SK-N-MC (cell line): ENCODE results near the gene LSAMP.

Experiments
- DNase-seq: peaks from one replicate; pipeline ENCODE4 v3.0.0-alpha.2; 2011; ENCODE audit warnings: low read depth, low spot score
- H3K27ac ChIP-seq: fragments of 200-600 bp; sonication (generic); 2 replicates; pipeline ENCODE4 v1.5.1; 2016; ENCODE audit warnings: mixed run types
- H3K36me3 ChIP-seq: fragments of 200-600 bp; sonication (generic); 2 replicates; pipeline ENCODE4 v1.6.1; 2017; ENCODE audit warnings: antibody characterized with exemption, low read length, mixed read lengths; ENCODE audit not compliant: insufficient read depth
- H3K4me3 ChIP-seq: fragments of 200-600 bp; sonication (generic); 2 replicates; pipeline ENCODE4 v1.5.1; 2016
- H3K9ac ChIP-seq: fragments of 200-600 bp; sonication (generic); 2 replicates; pipeline ENCODE4 v1.8.0; 2017; ENCODE audit warnings: mixed run types, mixed read lengths; ENCODE audit not compliant: insufficient read length
- H3K9me3 ChIP-seq: fragments of 200-600 bp; sonication (generic); 2 replicates; pipeline ENCODE4 v1.6.1; 2017; ENCODE audit warnings: low read depth, mild to moderate bottlenecking, antibody characterized with exemption, low read length, moderate library complexity, mixed read lengths
- EZH2 ChIP-seq: fragments of 200-600 bp; sonication (generic); IDR thresholded peaks from one replicate; pipeline ENCODE4 v1.6.1; 2017; ENCODE audit warnings: antibody characterized with exemption
- FOXP2 ChIP-seq: optimal IDR thresholded peaks from 2 replicates; pipeline ENCODE3; 2011; ENCODE audit warnings: mild to moderate bottlenecking, moderate library complexity; ENCODE audit not compliant: insufficient read depth; ENCODE audit errors: extremely low read length, control extremely low read depth
- POLR2AphosphoS5 ChIP-seq: IDR thresholded peaks from 2 replicates; pipeline ENCODE4 v1.6.1; 2012; ENCODE audit warnings: mild to moderate bottlenecking, low read depth, low read length, borderline replicate concordance

LSAMP gene

GRCh38 chr3:116029266-116029665, 416.0 kb downstream of the LSAMP start:
- H3K9ac ChIP-seq: no peak overlapping the region
- H3K4me3 ChIP-seq: no peak overlapping the region
- no peaks in the 10 kb centered on the region for H3K9me3 ChIP-seq
- no peaks in the 10 kb centered on the region for H3K36me3 ChIP-seq
- TF ChIP-seq EZH2 (no peak), POLR2AphosphoS5 (no peak), FOXP2 (no peak)
- H3K27ac ChIP-seq: no peak overlapping the region
- DNase-seq: no peak

- Histone ChIP-seq H3K27ac (no peak overlapping the region), H3K4me3 (no peak overlapping the region), H3K36me3 (no peaks in the 10 kb centered on the region), H3K9me3 (no peaks in the 10 kb centered on the region), H3K9ac (no peak overlapping the region)
- no peak for DNase-seq
- no peak for TF ChIP-seq FOXP2
- TF ChIP-seq EZH2: no peak
- no peak for TF ChIP-seq POLR2AphosphoS5
These were observed 417.1 kb downstream of the LSAMP start for GRCh38 chr3:116028157-116028556.

- no peak overlapping the region for H3K4me3 ChIP-seq
- H3K9ac ChIP-seq: no peak overlapping the region
- no peak overlapping the region for H3K27ac ChIP-seq
- TF ChIP-seq EZH2: no peak
- no peak for TF ChIP-seq POLR2AphosphoS5
- no peak for TF ChIP-seq FOXP2
- DNase-seq: no peak
- no peaks in the 10 kb centered on the region for H3K9me3 ChIP-seq
- peaks cover 27% of the 10 kb centered on the region for H3K36me3 ChIP-seq
These were observed 424.3 kb downstream of the LSAMP start for GRCh38 chr3:116020989-116021388.

- Histone ChIP-seq H3K9ac (no peak overlapping the region), H3K27ac (no peak overlapping the region), H3K4me3 (no peak overlapping the region), H3K9me3 (no peaks in the 10 kb centered on the region), H3K36me3 (peaks cover 27% of the 10 kb centered on the region)
- TF ChIP-seq EZH2 (no peak), POLR2AphosphoS5 (no peak), FOXP2 (no peak)
- no peak for DNase-seq
These were observed 424.8 kb downstream of the LSAMP start for GRCh38 chr3:116020495-116020894.

GRCh38 chr3:116019254-116019763, 426.0 kb downstream of the LSAMP start:
- H3K9me3 ChIP-seq: no peaks in the 10 kb centered on the region
- TF ChIP-seq EZH2: no peak
- no peak for TF ChIP-seq POLR2AphosphoS5
- TF ChIP-seq FOXP2: no peak
- DNase-seq: no peak
- H3K4me3 ChIP-seq: no peak overlapping the region
- no peak overlapping the region for H3K27ac ChIP-seq
- peaks cover 35% of the 10 kb centered on the region for H3K36me3 ChIP-seq
- H3K9ac ChIP-seq: no peak overlapping the region

GRCh38 chr3:116018646-116019045, 426.6 kb downstream of the LSAMP start:
- no peak overlapping the region for H3K4me3 ChIP-seq
- no peak overlapping the region for H3K9ac ChIP-seq
- H3K27ac ChIP-seq: no peak overlapping the region
- no peak for DNase-seq
- H3K36me3 ChIP-seq: peaks cover 41% of the 10 kb centered on the region
- no peak for TF ChIP-seq POLR2AphosphoS5
- H3K9me3 ChIP-seq: no peaks in the 10 kb centered on the region

- no peak overlapping the region for H3K27ac ChIP-seq
- DNase-seq: no peak
- no peak overlapping the region for H3K4me3 ChIP-seq
- no peaks in the 10 kb centered on the region for H3K9me3 ChIP-seq
- H3K9ac ChIP-seq: no peak overlapping the region
- H3K36me3 ChIP-seq: peaks cover 55% of the 10 kb centered on the region
- TF ChIP-seq POLR2AphosphoS5 (no peak), EZH2 (no peak), FOXP2 (no peak)
These were observed 429.4 kb downstream of the LSAMP start for GRCh38 chr3:116015931-116016330.

- H3K4me3 ChIP-seq: no peak overlapping the region
- no peak overlapping the region for H3K9ac ChIP-seq
- no peak for DNase-seq
- H3K27ac ChIP-seq: no peak overlapping the region
- peaks cover 8% of the 10 kb centered on the region; the same call in 1 of the 2 replicates for H3K36me3 ChIP-seq
- TF ChIP-seq POLR2AphosphoS5 (no peak), EZH2 (no peak), FOXP2 (no peak)
- no peaks in the 10 kb centered on the region for H3K9me3 ChIP-seq
These were observed 438.3 kb downstream of the LSAMP start for GRCh38 chr3:116007000-116007399.

GRCh38 chr3:116005404-116005803, 439.9 kb downstream of the LSAMP start:
- peak overlapping the region; percentile 67; the same call in 1 of the 2 replicates for H3K27ac ChIP-seq
- no peaks in the 10 kb centered on the region for H3K36me3 ChIP-seq
- peak; percentile 81 for DNase-seq
- TF ChIP-seq FOXP2 (peak; percentile 34), EZH2 (no peak)
- no peak overlapping the region for H3K9ac ChIP-seq
- H3K4me3 ChIP-seq: peak overlapping the region; percentile 56
- H3K9me3 ChIP-seq: no peaks in the 10 kb centered on the region
